ENCODE data around the gene FKBP9. TPM values are rescaled to one million over a fixed set of nuclear protein-coding genes. Genes with fewer than 3 reads are reported as not detected.

Gene FKBP9
- total RNA-seq, 4 donors from 2014 or later, result 81.8 to 164 (median 130) TPM

DNA sequence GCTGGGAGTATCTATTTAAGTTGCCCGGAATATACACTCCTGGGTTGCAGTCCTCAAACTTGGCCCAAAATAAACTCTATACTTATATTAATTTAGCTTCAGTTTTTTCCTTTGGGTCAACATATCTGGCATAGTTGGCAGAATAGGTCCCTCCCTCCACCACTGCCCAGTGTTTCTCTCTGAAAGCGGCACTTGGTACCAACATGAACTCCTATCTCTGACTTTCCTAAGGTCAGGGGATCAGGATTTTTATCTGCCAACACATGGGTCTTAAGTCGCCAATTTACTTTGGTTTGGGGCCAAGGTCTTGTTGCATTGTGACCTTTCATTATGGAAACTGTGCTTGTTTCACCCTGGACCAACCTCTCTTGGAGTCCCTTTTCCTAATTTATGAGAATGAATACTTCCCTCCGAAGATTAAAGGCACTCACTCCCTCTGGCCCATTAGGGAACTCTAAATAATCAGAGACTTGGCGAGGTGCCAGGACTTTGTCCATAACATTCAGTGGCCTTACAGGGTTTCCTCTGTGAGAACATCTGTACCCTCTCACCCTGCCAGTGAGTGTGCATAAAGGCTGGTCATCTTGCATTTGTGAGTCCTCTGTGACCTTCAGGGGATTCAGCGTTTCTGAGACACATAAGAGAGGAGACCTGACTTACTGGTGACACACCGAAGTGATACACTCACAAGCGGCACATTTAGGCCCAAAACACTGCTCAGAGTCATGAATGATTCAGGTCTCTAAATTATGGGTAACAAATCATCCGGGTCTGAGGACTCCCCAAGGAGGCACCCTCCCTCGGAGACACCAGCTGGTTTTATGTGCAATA lies 19.7 kb upstream of the FKBP9 start:
- peak; percentile 61 to 87 for DNase-seq (ENCODE audit: low spot score in 2 of 2)
- H3K4me3 ChIP-seq (ENCODE audit: low read depth, poor library complexity, severe bottlenecking), result no peak overlapping the region
- 61 to 66% methylated on average over 10 of the region's 10 CpGs for WGBS, 2 donors
- no peak for TF ChIP-seq POLR2A (IDR thresholded peaks at IDR 0.05)
- TF ChIP-seq, protein P1, sequence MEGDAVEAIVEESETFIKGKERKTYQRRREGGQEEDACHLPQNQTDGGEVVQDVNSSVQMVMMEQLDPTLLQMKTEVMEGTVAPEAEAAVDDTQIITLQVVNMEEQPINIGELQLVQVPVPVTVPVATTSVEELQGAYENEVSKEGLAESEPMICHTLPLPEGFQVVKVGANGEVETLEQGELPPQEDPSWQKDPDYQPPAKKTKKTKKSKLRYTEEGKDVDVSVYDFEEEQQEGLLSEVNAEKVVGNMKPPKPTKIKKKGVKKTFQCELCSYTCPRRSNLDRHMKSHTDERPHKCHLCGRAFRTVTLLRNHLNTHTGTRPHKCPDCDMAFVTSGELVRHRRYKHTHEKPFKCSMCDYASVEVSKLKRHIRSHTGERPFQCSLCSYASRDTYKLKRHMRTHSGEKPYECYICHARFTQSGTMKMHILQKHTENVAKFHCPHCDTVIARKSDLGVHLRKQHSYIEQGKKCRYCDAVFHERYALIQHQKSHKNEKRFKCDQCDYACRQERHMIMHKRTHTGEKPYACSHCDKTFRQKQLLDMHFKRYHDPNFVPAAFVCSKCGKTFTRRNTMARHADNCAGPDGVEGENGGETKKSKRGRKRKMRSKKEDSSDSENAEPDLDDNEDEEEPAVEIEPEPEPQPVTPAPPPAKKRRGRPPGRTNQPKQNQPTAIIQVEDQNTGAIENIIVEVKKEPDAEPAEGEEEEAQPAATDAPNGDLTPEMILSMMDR (IDR thresholded peaks at IDR 0.05), result no peak
- intact Hi-C loops (cut with DNase I; ENCODE audit: low total_unique reads), result no loop called here

DNA sequence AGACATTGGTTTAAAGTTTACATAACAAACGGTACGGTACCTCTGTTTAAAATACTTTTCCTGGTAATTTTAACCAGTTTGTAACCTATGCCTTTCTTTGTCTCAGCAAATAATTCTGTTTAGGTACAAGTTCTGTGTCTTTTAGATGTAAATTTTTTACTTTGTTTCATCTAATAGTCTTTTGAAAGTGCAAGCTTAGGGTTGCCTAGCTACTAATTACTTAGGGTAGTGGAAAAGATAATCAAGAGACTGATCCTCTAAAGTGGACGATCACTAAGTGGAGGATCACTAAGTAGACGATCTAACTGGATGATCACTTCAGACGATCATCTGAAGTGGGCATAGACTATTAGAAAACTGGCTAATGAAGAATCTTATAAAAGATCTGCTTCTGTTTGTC lies 16.1 kb upstream of the FKBP9 start:
- WGBS, 2 donors, result 35 to 41% methylated on average over 5 of the region's 5 CpGs
- no peak for DNase-seq (ENCODE audit: low spot score in 2 of 2)
- intact Hi-C loops (cut with DNase I; ENCODE audit: low total_unique reads), result loop anchor here (5.0 to 10.0 kb wide), 2 partner anchors 49 to 114 kb away; partner anchors contain the start of gene KBTBD2
- TF ChIP-seq, protein P1 (IDR thresholded peaks at IDR 0.05), result no peak
- no peak for TF ChIP-seq POLR2A (IDR thresholded peaks at IDR 0.05)
- no peak overlapping the region for H3K4me3 ChIP-seq (ENCODE audit: low read depth, poor library complexity, severe bottlenecking)

DNA sequence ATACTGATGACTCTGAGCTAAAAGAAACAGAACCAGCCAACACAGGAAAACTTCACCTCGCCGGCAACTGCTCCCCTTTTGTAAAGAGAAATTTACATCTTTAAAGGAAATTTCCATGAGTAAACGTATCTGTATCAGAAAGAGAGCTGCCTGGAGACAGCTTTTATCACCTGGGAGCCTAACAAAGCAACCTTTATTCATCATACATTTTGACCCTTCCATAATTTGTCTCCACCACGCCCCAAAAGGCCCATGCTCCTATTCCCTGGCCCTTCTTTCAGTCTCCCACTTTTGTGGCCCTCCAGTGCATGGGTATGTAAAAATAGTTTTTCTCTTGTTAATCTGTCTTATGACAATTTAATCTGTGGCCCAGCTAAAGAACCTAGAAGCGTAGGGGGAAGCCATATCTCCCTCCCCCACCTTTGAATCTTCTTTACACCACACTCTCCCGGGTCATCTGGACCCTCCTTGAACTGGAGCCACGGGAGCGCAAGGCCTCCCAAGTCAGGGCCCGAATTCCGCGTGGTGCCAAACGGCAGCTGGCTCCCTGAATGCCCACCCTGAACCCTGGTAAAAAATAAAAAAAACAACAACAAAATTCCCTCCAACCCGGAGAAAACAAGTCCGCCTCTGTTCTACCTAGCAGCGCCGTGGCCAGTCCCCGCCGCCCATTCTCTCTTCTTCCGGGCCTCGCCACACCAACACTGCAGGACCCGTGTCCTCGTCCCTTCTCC lies 15.4 kb upstream of the FKBP9 start:
- TF ChIP-seq POLR2A (IDR thresholded peaks at IDR 0.05), result no peak
- TF ChIP-seq, protein P1 (IDR thresholded peaks at IDR 0.05), result no peak
- H3K4me3 ChIP-seq (ENCODE audit: low read depth, poor library complexity, severe bottlenecking), result peak overlapping the region; percentile 71
- intact Hi-C loops (cut with DNase I; ENCODE audit: low total_unique reads), result loop anchor here (5.0 to 10.0 kb wide), 2 partner anchors 50 to 113 kb away; partner anchors contain the start of gene KBTBD2
- DNase-seq (ENCODE audit: low spot score in 2 of 2), result no peak
- 3 to 4% methylated on average over 22 of the region's 22 CpGs for WGBS, 2 donors

DNA sequence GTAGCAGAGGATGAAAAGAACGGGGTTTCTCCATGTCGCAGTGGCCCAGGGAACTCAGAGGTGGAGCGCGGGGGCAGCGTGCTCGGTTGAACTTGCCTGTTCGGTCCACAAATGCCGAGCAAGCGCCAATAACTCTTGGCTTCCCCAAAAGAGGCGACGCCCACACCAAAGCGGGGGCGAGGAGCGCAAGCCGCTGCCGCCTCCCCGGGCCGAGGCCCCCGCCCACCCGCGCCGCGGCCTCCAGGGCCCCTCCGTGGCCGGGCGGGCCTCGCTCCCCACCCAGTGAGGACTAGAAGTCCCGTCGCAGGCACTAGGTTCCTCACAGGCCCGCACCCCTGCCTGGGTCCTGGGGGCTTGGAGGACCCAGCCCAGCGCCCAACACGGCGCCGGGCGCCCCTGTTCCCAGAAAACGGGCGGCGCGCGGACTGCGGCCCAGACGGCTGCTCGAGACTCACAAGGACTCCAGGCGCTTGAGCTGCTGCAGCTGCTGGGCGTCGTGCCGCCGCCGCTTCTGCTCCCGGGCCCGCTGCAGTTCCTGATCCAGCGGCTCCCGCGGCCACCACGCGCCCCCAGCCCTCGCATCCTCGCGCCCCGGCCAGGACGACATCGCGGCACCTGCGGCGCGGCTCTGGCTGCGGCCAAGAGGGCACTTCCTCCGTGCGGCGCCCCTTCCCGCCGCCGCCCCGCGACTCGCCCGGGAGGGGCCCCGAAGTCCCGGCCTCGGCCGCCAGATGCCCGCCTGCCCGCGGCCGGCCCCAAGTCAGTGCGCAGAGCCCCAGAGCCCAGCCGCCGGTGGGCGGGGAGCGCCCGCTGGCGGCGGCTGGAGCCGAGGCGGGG lies 14.6 kb upstream of the FKBP9 start:
- intact Hi-C loops (cut with DNase I; ENCODE audit: low total_unique reads), result loop anchor here (5.0 to 10.0 kb wide), 2 partner anchors 50 to 112 kb away; partner anchors contain the start of gene KBTBD2
- peak; percentile 58 to 94 for DNase-seq (ENCODE audit: low spot score in 2 of 2)
- 1% methylated on average over 22 to 58 of the region's 95 CpGs for WGBS, 2 donors
- TF ChIP-seq, protein P1 (IDR thresholded peaks at IDR 0.05), result no peak
- TF ChIP-seq POLR2A (IDR thresholded peaks at IDR 0.05), result no peak
- H3K4me3 ChIP-seq (ENCODE audit: low read depth, poor library complexity, severe bottlenecking), result peak overlapping the region; percentile 71

All from lower leg skin (tissue), 4 donors.